GM23338 (cell line): ENCODE data around the gene NFE2.

Experiments
- EZH2 ChIP-seq: fragments of 200-600 bp; sonication (generic); IDR thresholded peaks from one replicate; pipeline ENCODE4 v1.8.0; 2017; ENCODE audit warnings: antibody characterized with exemption, mild to moderate bottlenecking, low read depth; ENCODE audit not compliant: unreplicated experiment
- EZH2phosphoT487 ChIP-seq: fragments of 200-600 bp; sonication (generic); IDR thresholded peaks from one replicate; pipeline ENCODE4 v1.8.1; 2018; ENCODE audit warnings: antibody characterized with exemption; ENCODE audit not compliant: unreplicated experiment
- POLR2AphosphoS5 ChIP-seq: IDR thresholded peaks from 2 replicates; pipeline ENCODE4 v1.6.1; 2016; ENCODE audit warnings: antibody characterized with exemption, low read depth
- TF ChIP-seq, protein P1 (sequence below), 2 experiments: fragments of 200-600 bp in 1 of 2; sonication (generic) in 1 of 2; conservative IDR thresholded peaks; 2 replicates each; pipeline versions ENCODE4 v1.5.1 to v1.6.1; 2016 to 2017; ENCODE audit warnings: antibody characterized with exemption in 2 of 2, low read depth in 2 of 2, mild to moderate bottlenecking in 2 of 2, moderate library complexity in 1 of 2
- TF ChIP-seq, protein P2 (sequence below): IDR thresholded peaks from 2 replicates; pipeline ENCODE4 v1.6.1; 2016; ENCODE audit warnings: antibody characterized with exemption
- TF ChIP-seq, protein P3 (sequence below): IDR thresholded peaks from one replicate; pipeline ENCODE4 v1.6.1; 2018; ENCODE audit warnings: antibody characterized with exemption; ENCODE audit not compliant: unreplicated experiment

DNA sequence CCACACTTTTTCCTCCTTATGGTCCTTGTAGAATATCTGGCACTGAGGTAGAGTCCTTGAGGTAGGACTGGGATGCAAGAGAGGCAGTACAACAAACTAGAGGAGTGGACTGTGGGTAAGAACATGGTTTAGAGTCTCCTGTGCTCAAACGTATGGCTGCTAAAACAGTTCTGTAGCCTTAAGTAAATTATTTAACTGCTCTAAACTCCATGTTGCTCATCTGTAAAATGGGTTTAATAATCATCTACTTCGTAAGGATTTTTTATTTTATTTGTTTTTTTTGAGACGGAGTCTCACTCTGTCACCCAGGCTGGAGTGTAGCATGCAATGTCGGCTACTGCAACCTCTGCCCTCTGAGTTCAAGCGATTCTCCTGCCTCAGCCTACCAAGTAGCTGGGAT is 20.5 kb upstream of the NFE2 start:
- TF ChIP-seq, protein P1, sequence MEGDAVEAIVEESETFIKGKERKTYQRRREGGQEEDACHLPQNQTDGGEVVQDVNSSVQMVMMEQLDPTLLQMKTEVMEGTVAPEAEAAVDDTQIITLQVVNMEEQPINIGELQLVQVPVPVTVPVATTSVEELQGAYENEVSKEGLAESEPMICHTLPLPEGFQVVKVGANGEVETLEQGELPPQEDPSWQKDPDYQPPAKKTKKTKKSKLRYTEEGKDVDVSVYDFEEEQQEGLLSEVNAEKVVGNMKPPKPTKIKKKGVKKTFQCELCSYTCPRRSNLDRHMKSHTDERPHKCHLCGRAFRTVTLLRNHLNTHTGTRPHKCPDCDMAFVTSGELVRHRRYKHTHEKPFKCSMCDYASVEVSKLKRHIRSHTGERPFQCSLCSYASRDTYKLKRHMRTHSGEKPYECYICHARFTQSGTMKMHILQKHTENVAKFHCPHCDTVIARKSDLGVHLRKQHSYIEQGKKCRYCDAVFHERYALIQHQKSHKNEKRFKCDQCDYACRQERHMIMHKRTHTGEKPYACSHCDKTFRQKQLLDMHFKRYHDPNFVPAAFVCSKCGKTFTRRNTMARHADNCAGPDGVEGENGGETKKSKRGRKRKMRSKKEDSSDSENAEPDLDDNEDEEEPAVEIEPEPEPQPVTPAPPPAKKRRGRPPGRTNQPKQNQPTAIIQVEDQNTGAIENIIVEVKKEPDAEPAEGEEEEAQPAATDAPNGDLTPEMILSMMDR (conservative IDR thresholded peaks at IDR 0.05; ENCODE audit: low read depth in 2 of 2) = no peak
- TF ChIP-seq POLR2AphosphoS5 = no peak
- TF ChIP-seq EZH2phosphoT487 = no peak
- TF ChIP-seq, protein P2, sequence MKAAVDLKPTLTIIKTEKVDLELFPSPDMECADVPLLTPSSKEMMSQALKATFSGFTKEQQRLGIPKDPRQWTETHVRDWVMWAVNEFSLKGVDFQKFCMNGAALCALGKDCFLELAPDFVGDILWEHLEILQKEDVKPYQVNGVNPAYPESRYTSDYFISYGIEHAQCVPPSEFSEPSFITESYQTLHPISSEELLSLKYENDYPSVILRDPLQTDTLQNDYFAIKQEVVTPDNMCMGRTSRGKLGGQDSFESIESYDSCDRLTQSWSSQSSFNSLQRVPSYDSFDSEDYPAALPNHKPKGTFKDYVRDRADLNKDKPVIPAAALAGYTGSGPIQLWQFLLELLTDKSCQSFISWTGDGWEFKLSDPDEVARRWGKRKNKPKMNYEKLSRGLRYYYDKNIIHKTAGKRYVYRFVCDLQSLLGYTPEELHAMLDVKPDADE = no peak
- TF ChIP-seq, protein P3, sequence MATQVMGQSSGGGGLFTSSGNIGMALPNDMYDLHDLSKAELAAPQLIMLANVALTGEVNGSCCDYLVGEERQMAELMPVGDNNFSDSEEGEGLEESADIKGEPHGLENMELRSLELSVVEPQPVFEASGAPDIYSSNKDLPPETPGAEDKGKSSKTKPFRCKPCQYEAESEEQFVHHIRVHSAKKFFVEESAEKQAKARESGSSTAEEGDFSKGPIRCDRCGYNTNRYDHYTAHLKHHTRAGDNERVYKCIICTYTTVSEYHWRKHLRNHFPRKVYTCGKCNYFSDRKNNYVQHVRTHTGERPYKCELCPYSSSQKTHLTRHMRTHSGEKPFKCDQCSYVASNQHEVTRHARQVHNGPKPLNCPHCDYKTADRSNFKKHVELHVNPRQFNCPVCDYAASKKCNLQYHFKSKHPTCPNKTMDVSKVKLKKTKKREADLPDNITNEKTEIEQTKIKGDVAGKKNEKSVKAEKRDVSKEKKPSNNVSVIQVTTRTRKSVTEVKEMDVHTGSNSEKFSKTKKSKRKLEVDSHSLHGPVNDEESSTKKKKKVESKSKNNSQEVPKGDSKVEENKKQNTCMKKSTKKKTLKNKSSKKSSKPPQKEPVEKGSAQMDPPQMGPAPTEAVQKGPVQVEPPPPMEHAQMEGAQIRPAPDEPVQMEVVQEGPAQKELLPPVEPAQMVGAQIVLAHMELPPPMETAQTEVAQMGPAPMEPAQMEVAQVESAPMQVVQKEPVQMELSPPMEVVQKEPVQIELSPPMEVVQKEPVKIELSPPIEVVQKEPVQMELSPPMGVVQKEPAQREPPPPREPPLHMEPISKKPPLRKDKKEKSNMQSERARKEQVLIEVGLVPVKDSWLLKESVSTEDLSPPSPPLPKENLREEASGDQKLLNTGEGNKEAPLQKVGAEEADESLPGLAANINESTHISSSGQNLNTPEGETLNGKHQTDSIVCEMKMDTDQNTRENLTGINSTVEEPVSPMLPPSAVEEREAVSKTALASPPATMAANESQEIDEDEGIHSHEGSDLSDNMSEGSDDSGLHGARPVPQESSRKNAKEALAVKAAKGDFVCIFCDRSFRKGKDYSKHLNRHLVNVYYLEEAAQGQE = no peak
- no peak for TF ChIP-seq EZH2
